ENCODE results near the gene NLRP5.
"Not testable (repeated sequence)": the region's sequence is repeated elsewhere in the genome, so short reads cannot be mapped to it uniquely, and the experiment has no call there.

NLRP5 gene

DNA sequence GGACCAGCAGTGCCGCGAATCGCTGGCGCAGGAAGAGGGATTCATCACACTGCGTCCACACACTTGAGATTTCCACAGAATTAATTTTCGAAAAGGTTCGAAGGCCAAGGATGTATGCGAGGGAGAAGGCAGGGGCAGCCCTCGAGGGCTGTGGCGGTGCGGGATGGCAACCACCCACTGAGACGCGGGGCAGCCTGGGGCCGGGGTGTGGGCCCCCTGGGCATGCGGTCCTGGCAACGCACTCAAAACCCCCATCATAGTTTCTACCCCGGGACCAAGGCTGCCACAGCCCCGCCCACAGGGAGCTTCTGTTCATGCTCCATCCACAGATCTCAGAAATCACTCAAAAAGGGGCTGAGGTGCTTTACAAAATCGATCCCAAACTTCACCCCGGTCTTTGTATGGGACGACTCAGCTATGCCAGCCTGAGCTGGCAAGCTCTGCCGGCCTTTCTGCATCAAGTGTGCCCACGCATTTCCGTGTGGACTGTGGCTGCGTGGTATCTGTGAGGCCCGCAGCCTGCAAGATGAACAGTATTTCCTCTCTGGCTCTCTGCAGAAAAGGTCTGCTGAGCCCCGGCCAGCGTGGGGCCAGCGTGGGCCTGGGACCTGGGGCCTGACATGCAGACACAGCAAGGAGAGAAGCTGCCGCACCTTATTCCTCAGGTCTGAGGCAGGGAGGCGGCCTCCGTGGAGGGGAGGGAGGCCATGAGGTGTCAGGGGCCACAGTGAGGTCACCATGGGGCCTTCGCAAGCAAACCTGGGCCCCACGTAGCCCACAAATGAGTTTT, 115.4 kb downstream of the NLRP5 start:
- in situ Hi-C loops (cut with HindIII; ENCODE audit: low sequenced_read_pairs), result no loop called here
- DNase-seq (ENCODE audit: low read depth), result no peak
- no peak for TF ChIP-seq CTCF (IDR thresholded peaks at IDR 0.05; ENCODE audit: low read depth, low read length, missing control alignments)
- H3K4me3 ChIP-seq (ENCODE audit: low read depth, low read length), result no peak overlapping the region

- H3K4me3 ChIP-seq (ENCODE audit: low read depth, low read length), result no peak overlapping the region
- in situ Hi-C loops (cut with HindIII; ENCODE audit: low sequenced_read_pairs), result no loop called here
- DNase-seq (ENCODE audit: low read depth), result no peak
- no peak for TF ChIP-seq CTCF (IDR thresholded peaks at IDR 0.05; ENCODE audit: low read depth, low read length, missing control alignments)
These were observed 116.5 kb downstream of the NLRP5 start for GRCh38 chr19:56103027-56103614.

GRCh38 chr19:56104423-56104822, 117.8 kb downstream of the NLRP5 start:
- H3K4me3 ChIP-seq (ENCODE audit: low read depth, low read length), result no peak overlapping the region
- TF ChIP-seq CTCF (IDR thresholded peaks at IDR 0.05; ENCODE audit: low read depth, low read length, missing control alignments), result no peak
- in situ Hi-C loops (cut with HindIII; ENCODE audit: low sequenced_read_pairs), result no loop called here

GRCh38 chr19:56105090-56105701, 118.6 kb downstream of the NLRP5 start:
- TF ChIP-seq CTCF (IDR thresholded peaks at IDR 0.05; ENCODE audit: low read depth, low read length, missing control alignments), result peak; percentile 83
- H3K4me3 ChIP-seq (ENCODE audit: low read depth, low read length), result no peak overlapping the region
- in situ Hi-C loops (cut with HindIII; ENCODE audit: low sequenced_read_pairs), result no loop called here
- peak; percentile 76 for DNase-seq (ENCODE audit: low read depth)

More at GRCh38 chr19:56104423-56104822, 117.8 kb downstream of the NLRP5 start:
- no peak for DNase-seq (ENCODE audit: low read depth)

DNA sequence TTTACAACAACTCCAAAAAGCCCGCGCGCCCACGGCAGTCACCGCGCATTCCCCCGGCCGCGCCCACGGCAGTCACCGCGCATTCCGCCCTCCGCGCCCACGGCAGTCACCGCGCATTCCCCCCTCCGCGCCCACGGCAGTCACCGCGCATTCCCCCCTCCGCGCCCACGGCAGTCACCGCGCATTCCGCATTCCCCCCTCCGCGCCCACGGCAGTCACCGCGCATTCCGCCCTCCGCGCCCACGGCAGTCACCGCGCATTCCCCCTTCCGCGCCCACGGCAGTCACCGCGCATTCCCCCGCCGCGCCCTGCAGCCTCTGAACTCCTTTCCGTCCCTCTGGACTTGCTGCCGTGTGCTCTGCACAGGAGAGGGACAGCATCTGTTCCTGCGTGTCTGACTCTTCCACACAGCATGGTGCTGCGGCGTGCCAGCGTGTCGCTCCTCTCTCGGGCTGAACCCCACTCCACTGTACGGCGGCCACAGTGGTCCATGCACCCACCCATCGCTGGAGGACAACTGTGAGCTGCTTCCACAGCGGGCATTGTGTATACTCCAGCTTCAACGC, 119.3 kb downstream of the NLRP5 start:
- DNase-seq (ENCODE audit: low read depth); in situ Hi-C loops (cut with HindIII; ENCODE audit: low sequenced_read_pairs); H3K4me3 ChIP-seq (ENCODE audit: low read depth, low read length): not testable (repeated sequence)

- DNase-seq (ENCODE audit: low read depth), result no peak
- no peak for TF ChIP-seq CTCF (IDR thresholded peaks at IDR 0.05; ENCODE audit: low read depth, low read length, missing control alignments)
- in situ Hi-C loops (cut with HindIII; ENCODE audit: low sequenced_read_pairs), result no loop called here
- no peak overlapping the region for H3K4me3 ChIP-seq (ENCODE audit: low read depth, low read length)
These were observed 119.8 kb downstream of the NLRP5 start for GRCh38 chr19:56106397-56106849.

Measured in astrocyte of the cerebellum (primary cell).